ENCODE measurements around the gene PLAAT5. TPM values are rescaled to one million over a fixed set of nuclear protein-coding genes. Genes with fewer than 3 reads are reported as not detected.
"Not testable (repeated sequence)": the region's sequence is repeated elsewhere in the genome, so short reads cannot be mapped to it uniquely, and the experiment has no call there.

PLAAT5 gene
- total RNA-seq, 1 experiment from 2014 or later: 8.5 TPM

DNA sequence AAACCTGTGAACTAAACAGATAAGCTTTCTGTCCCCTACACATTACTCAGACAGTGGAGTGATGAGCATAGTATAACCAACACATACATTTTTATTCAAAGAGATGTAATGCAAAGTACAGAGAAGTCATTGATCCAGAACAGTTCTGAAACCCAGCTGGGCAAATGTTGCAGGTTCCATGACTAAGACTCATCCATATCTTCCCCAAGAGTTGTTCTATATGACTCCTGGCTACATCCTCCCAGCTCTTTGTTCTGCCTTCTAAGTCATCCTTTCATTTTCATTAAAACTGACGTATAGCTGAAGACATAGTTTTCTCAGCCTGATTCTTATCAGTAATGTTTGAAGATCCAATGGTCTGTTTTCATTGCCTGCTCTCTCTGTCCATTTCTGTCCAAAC, 47.3 kb downstream of the PLAAT5 start:
- Mint-ChIP-seq H3K27me3 (ENCODE audit: low read depth) (no peaks in the 10 kb centered on the region), H3K36me3 (ENCODE audit: insufficient read depth in 1 of 3, low read depth in 3 of 3) (peaks cover 0 to 5% (median 0%) of the 10 kb centered on the region in 3 experiments; a peak in 3 of 7 replicates), H3K4me1 (peaks cover 9 to 20% of the 10 kb centered on the region in 2 experiments), H3K9me3 (peaks cover 7 to 8% of the 10 kb centered on the region in 2 experiments; a peak in 3 of 5 replicates), H3K27ac (no peak overlapping the region), H3K4me3 (no peak overlapping the region)
- Histone ChIP-seq H3K18ac (ENCODE audit: insufficient read length, low read depth, low read length) (no peak overlapping the region), H4K20me1 (ENCODE audit: control insufficient read depth, insufficient read depth, insufficient read length) (no peaks in the 10 kb centered on the region), H3K9me3 (ENCODE audit: control insufficient read depth, low read depth, low read length) (no peaks in the 10 kb centered on the region), H3K27me3 (ENCODE audit: insufficient read depth, low read length) (no peaks in the 10 kb centered on the region), H3K23ac (ENCODE audit: insufficient read length, low read depth, low read length) (no peak overlapping the region), H2BK15ac (ENCODE audit: low read depth, low read length) (no peak overlapping the region), H4K91ac (ENCODE audit: insufficient read length, low read depth, low read length) (no peak overlapping the region), H3K14ac (ENCODE audit: insufficient read depth, low read length) (no peak overlapping the region), H3K4ac (ENCODE audit: low read depth, low read length) (no peak overlapping the region), H2AK5ac (ENCODE audit: insufficient read length, low read length) (no peak overlapping the region), H3K23me2 (ENCODE audit: insufficient read length, low read depth, low read length, poor library complexity, severe bottlenecking) (no peaks in the 10 kb centered on the region), H2BK5ac (ENCODE audit: insufficient read length, low read length) (no peak overlapping the region), H3K4me2 (ENCODE audit: insufficient read depth, insufficient read length, low read length) (no peak overlapping the region), H2AFZ (ENCODE audit: low read length) (no peak overlapping the region), H3K79me1 (ENCODE audit: insufficient read depth, low read depth, low read length, poor library complexity, severe bottlenecking) (no peaks in the 10 kb centered on the region), H3K4me1 (ENCODE audit: insufficient read depth, low read length) (peaks cover 3% of the 10 kb centered on the region; the same call in 1 of the 2 replicates), H3K9ac (ENCODE audit: extremely low read depth, insufficient read length, low read length) (no peak overlapping the region), H2BK20ac (ENCODE audit: low read depth, low read length, poor library complexity, severe bottlenecking) (no peak overlapping the region), H4K8ac (replicated peaks; ENCODE audit: insufficient read length, low read depth, low read length) (no peak overlapping the region), H4K5ac (ENCODE audit: insufficient read length, low read depth, low read length) (no peak overlapping the region), H3K27ac (ENCODE audit: insufficient read length, low read depth, low read length) (no peak overlapping the region), H3K79me2 (ENCODE audit: insufficient read depth, low read length) (no peaks in the 10 kb centered on the region), H2BK120ac (ENCODE audit: low read depth, low read length, poor library complexity, severe bottlenecking) (no peak overlapping the region), H3T11ph (ENCODE audit: low read length) (no peak overlapping the region), H3K56ac (ENCODE audit: insufficient read length, low read depth, low read length) (no peak overlapping the region), H2BK12ac (ENCODE audit: insufficient read length, low read depth, low read length) (no peak overlapping the region)
- no CpG with 5 or more reads among the region's 1 CpG for WGBS (ENCODE audit: extremely low coverage, insufficient read length, low lambda C conversion rate)
- TF ChIP-seq, protein P1, sequence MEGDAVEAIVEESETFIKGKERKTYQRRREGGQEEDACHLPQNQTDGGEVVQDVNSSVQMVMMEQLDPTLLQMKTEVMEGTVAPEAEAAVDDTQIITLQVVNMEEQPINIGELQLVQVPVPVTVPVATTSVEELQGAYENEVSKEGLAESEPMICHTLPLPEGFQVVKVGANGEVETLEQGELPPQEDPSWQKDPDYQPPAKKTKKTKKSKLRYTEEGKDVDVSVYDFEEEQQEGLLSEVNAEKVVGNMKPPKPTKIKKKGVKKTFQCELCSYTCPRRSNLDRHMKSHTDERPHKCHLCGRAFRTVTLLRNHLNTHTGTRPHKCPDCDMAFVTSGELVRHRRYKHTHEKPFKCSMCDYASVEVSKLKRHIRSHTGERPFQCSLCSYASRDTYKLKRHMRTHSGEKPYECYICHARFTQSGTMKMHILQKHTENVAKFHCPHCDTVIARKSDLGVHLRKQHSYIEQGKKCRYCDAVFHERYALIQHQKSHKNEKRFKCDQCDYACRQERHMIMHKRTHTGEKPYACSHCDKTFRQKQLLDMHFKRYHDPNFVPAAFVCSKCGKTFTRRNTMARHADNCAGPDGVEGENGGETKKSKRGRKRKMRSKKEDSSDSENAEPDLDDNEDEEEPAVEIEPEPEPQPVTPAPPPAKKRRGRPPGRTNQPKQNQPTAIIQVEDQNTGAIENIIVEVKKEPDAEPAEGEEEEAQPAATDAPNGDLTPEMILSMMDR (conservative IDR thresholded peaks at IDR 0.05): no peak
- DNase-seq: no peak

DNA sequence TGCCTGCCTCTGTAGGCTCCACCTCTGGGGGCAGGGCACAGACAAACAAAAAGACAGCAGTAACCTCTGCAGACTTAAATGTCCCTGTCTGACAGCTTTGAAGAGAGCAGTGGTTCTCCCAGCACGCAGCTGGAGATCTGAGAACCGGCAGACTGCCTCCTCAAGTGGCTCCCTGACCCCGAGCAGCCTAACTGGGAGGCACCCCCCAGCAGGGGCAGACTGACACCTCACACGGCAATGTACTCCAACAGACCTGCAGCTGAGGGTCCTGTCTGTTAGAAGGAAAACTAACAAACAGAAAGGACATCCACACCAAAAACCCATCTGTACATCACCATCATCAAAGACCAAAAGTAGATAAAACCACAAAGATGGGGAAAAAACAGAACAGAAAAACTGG, 55.1 kb downstream of the PLAAT5 start:
- WGBS (ENCODE audit: extremely low coverage, insufficient read length, low lambda C conversion rate): no CpG with 5 or more reads among the region's 4 CpGs

More for the DNA sequence above, 55.1 kb downstream of the PLAAT5 start:
- not testable (repeated sequence) for H3K4me1 ChIP-seq (ENCODE audit: insufficient read depth, low read length); H4K91ac ChIP-seq (ENCODE audit: insufficient read length, low read depth, low read length); DNase-seq; H3K27me3 Mint-ChIP-seq (ENCODE audit: low read depth); H2BK15ac ChIP-seq (ENCODE audit: low read depth, low read length); H4K8ac ChIP-seq (replicated peaks; ENCODE audit: insufficient read length, low read depth, low read length); H2BK12ac ChIP-seq (ENCODE audit: insufficient read length, low read depth, low read length); H3K79me2 ChIP-seq (ENCODE audit: insufficient read depth, low read length); H3K79me1 ChIP-seq (ENCODE audit: insufficient read depth, low read depth, low read length, poor library complexity, severe bottlenecking); H2AK5ac ChIP-seq (ENCODE audit: insufficient read length, low read length); H3K9ac ChIP-seq (ENCODE audit: extremely low read depth, insufficient read length, low read length); H3K14ac ChIP-seq (ENCODE audit: insufficient read depth, low read length); H2BK5ac ChIP-seq (ENCODE audit: insufficient read length, low read length); H3T11ph ChIP-seq (ENCODE audit: low read length); H2AFZ ChIP-seq (ENCODE audit: low read length); H3K4me2 ChIP-seq (ENCODE audit: insufficient read depth, insufficient read length, low read length); H3K9me3 ChIP-seq (ENCODE audit: control insufficient read depth, low read depth, low read length); H3K4me3 Mint-ChIP-seq; H4K5ac ChIP-seq (ENCODE audit: insufficient read length, low read depth, low read length); H4K20me1 ChIP-seq (ENCODE audit: control insufficient read depth, insufficient read depth, insufficient read length); H3K27ac Mint-ChIP-seq; H3K27me3 ChIP-seq (ENCODE audit: insufficient read depth, low read length); H2BK20ac ChIP-seq (ENCODE audit: low read depth, low read length, poor library complexity, severe bottlenecking); H3K56ac ChIP-seq (ENCODE audit: insufficient read length, low read depth, low read length); H3K27ac ChIP-seq (ENCODE audit: insufficient read length, low read depth, low read length); H2BK120ac ChIP-seq (ENCODE audit: low read depth, low read length, poor library complexity, severe bottlenecking); H3K4ac ChIP-seq (ENCODE audit: low read depth, low read length); H3K23me2 ChIP-seq (ENCODE audit: insufficient read length, low read depth, low read length, poor library complexity, severe bottlenecking); H3K18ac ChIP-seq (ENCODE audit: insufficient read length, low read depth, low read length); H3K4me1 Mint-ChIP-seq; H3K23ac ChIP-seq (ENCODE audit: insufficient read length, low read depth, low read length)
- Mint-ChIP-seq H3K36me3 (ENCODE audit: insufficient read depth in 1 of 3, low read depth in 3 of 3) (peaks cover 15 to 35% (median 32%) of the 10 kb centered on the region in 3 experiments), H3K9me3 (peaks cover 34 to 39% of the 10 kb centered on the region in 2 experiments)
